ENCODE results near the gene KCNMB2. TPM values are rescaled to one million over a fixed set of nuclear protein-coding genes. Genes with fewer than 3 reads are reported as not detected.

KCNMB2 gene
- total RNA-seq, 1 donor, result 1.1 TPM

GRCh38 chr3:178844916-178845315, 308.7 kb downstream of the KCNMB2 start:
- no peaks in the 10 kb centered on the region for H3K79me2 ChIP-seq (ENCODE audit: insufficient read depth, low read length)
- H3K36me3 ChIP-seq (ENCODE audit: insufficient read depth, low read length), result no peaks in the 10 kb centered on the region
- no peak overlapping the region for H2AFZ ChIP-seq (ENCODE audit: low read length)
- H3K27ac ChIP-seq (ENCODE audit: low read depth, low read length), result peak overlapping the region; percentile 60
- H4K20me1 ChIP-seq (ENCODE audit: insufficient read depth, low read length), result no peaks in the 10 kb centered on the region
- no peaks in the 10 kb centered on the region for H3K9me3 ChIP-seq (ENCODE audit: low read depth, low read length)
- H3K4me1 ChIP-seq (ENCODE audit: insufficient read depth, low read length), result peaks cover 27% of the 10 kb centered on the region
- no peaks in the 10 kb centered on the region for H3K27me3 ChIP-seq (ENCODE audit: insufficient read depth, low read length)
- H3K4me2 ChIP-seq (ENCODE audit: insufficient read depth, low read length), result peak overlapping the region; percentile 43
- H3K4me3 ChIP-seq (ENCODE audit: insufficient read depth, low read length), result no peak overlapping the region
- TF ChIP-seq CTCF (IDR thresholded peaks at IDR 0.05; ENCODE audit: extremely low read depth, low read depth, low read length), result no peak
- no peak for DNase-seq (ENCODE audit: insufficient read length, low spot score, missing footprints)

- peak overlapping the region; percentile 28 for H3K4me3 ChIP-seq (ENCODE audit: insufficient read depth, low read length)
- peak overlapping the region; percentile 64 for H3K27ac ChIP-seq (ENCODE audit: low read depth, low read length)
- H3K36me3 ChIP-seq (ENCODE audit: insufficient read depth, low read length), result no peaks in the 10 kb centered on the region
- no peaks in the 10 kb centered on the region for H3K27me3 ChIP-seq (ENCODE audit: insufficient read depth, low read length)
- H2AFZ ChIP-seq (ENCODE audit: low read length), result no peak overlapping the region
- peak; percentile 68 for DNase-seq (ENCODE audit: insufficient read length, low spot score, missing footprints)
- H3K4me2 ChIP-seq (ENCODE audit: insufficient read depth, low read length), result peak overlapping the region; percentile 44
- no peaks in the 10 kb centered on the region for H3K9me3 ChIP-seq (ENCODE audit: low read depth, low read length)
- TF ChIP-seq CTCF (IDR thresholded peaks at IDR 0.05; ENCODE audit: extremely low read depth, low read depth, low read length), result no peak
- H4K20me1 ChIP-seq (ENCODE audit: insufficient read depth, low read length), result no peaks in the 10 kb centered on the region
- peaks cover 27% of the 10 kb centered on the region for H3K4me1 ChIP-seq (ENCODE audit: insufficient read depth, low read length)
- H3K79me2 ChIP-seq (ENCODE audit: insufficient read depth, low read length), result no peaks in the 10 kb centered on the region
These were observed 309.3 kb downstream of the KCNMB2 start for GRCh38 chr3:178845420-178846118.

- no peaks in the 10 kb centered on the region for H3K36me3 ChIP-seq (ENCODE audit: insufficient read depth, low read length)
- H4K20me1 ChIP-seq (ENCODE audit: insufficient read depth, low read length), result no peaks in the 10 kb centered on the region
- no peaks in the 10 kb centered on the region for H3K79me2 ChIP-seq (ENCODE audit: insufficient read depth, low read length)
- DNase-seq (ENCODE audit: insufficient read length, low spot score, missing footprints), result no peak
- H3K4me3 ChIP-seq (ENCODE audit: insufficient read depth, low read length), result no peak overlapping the region
- peaks cover 22% of the 10 kb centered on the region for H3K4me1 ChIP-seq (ENCODE audit: insufficient read depth, low read length)
- H3K4me2 ChIP-seq (ENCODE audit: insufficient read depth, low read length), result no peak overlapping the region
- H3K27ac ChIP-seq (ENCODE audit: low read depth, low read length), result peak overlapping the region; percentile 64
- H3K9me3 ChIP-seq (ENCODE audit: low read depth, low read length), result no peaks in the 10 kb centered on the region
- no peak for TF ChIP-seq CTCF (IDR thresholded peaks at IDR 0.05; ENCODE audit: extremely low read depth, low read depth, low read length)
- H2AFZ ChIP-seq (ENCODE audit: low read length), result no peak overlapping the region
- H3K27me3 ChIP-seq (ENCODE audit: insufficient read depth, low read length), result no peaks in the 10 kb centered on the region
These were observed 311.0 kb downstream of the KCNMB2 start for GRCh38 chr3:178847190-178847589.

GRCh38 chr3:178849199-178849910, 313.1 kb downstream of the KCNMB2 start:
- Histone ChIP-seq H3K4me2 (ENCODE audit: insufficient read depth, low read length) (no peak overlapping the region), H4K20me1 (ENCODE audit: insufficient read depth, low read length) (no peaks in the 10 kb centered on the region), H3K4me3 (ENCODE audit: insufficient read depth, low read length) (no peak overlapping the region), H3K79me2 (ENCODE audit: insufficient read depth, low read length) (no peaks in the 10 kb centered on the region), H3K36me3 (ENCODE audit: insufficient read depth, low read length) (no peaks in the 10 kb centered on the region), H3K4me1 (ENCODE audit: insufficient read depth, low read length) (peaks cover 22% of the 10 kb centered on the region), H3K27ac (ENCODE audit: low read depth, low read length) (no peak overlapping the region), H3K27me3 (ENCODE audit: insufficient read depth, low read length) (no peaks in the 10 kb centered on the region), H2AFZ (ENCODE audit: low read length) (no peak overlapping the region), H3K9me3 (ENCODE audit: low read depth, low read length) (no peaks in the 10 kb centered on the region)
- DNase-seq (ENCODE audit: insufficient read length, low spot score, missing footprints), result no peak
- no peak for TF ChIP-seq CTCF (IDR thresholded peaks at IDR 0.05; ENCODE audit: extremely low read depth, low read depth, low read length)
